Neural progenitor cell (in vitro differentiated cells): ENCODE measurements around the gene TMEM250. TPM values are rescaled to one million over a fixed set of nuclear protein-coding genes. Genes with fewer than 3 reads are reported as not detected.

Experiments
- DNase-seq: peaks from one replicate; pipeline ENCODE4 v3.0.0-alpha.2; 2016; ENCODE audit warnings: low spot score
- H2AFZ ChIP-seq: fragments of 200-600 bp; sonication (generic); replicated peaks from 2 replicates; pipeline ENCODE4 v1.6.1; 2016; ENCODE audit warnings: antibody characterized with exemption
- H3F3A ChIP-seq: fragments of 200-600 bp; sonication (generic); 2 replicates; pipeline ENCODE4 v1.6.1; 2016; ENCODE audit warnings: antibody characterized with exemption, low read depth
- H3K27ac ChIP-seq: fragments of 200-600 bp; sonication (generic); 2 replicates; pipeline ENCODE4 v1.5.1; 2016; ENCODE audit warnings: mild to moderate bottlenecking
- H3K27me3 ChIP-seq: fragments of 200-600 bp; sonication (generic); 2 replicates; pipeline ENCODE4 v1.6.1; 2016; ENCODE audit warnings: mild to moderate bottlenecking, moderate library complexity
- H3K36me3 ChIP-seq: fragments of 200-600 bp; sonication (generic); 2 replicates; pipeline ENCODE4 v1.5.1; 2016
- H3K4me1 ChIP-seq: fragments of 200-600 bp; sonication (generic); 2 replicates; pipeline ENCODE4 v1.6.1; 2016; ENCODE audit warnings: mixed run types
- H3K4me2 ChIP-seq: fragments of 200-600 bp; sonication (generic); 2 replicates; pipeline ENCODE4 v1.6.1; 2016
- H3K4me3 ChIP-seq: fragments of 200-600 bp; sonication (generic); 2 replicates; pipeline ENCODE4 v1.5.1; 2016
- H3K79me2 ChIP-seq: fragments of 200-600 bp; sonication (generic); 2 replicates; pipeline ENCODE4 v1.6.1; 2016; ENCODE audit warnings: low read depth
- H3K9ac ChIP-seq: fragments of 200-600 bp; sonication (generic); 2 replicates; pipeline ENCODE4 v1.6.1; 2016
- H3K9me3 ChIP-seq: fragments of 200-600 bp; sonication (generic); 2 replicates; pipeline ENCODE4 v1.5.1; 2016; ENCODE audit warnings: low read depth
- H4K20me1 ChIP-seq: fragments of 200-600 bp; sonication (generic); 2 replicates; pipeline ENCODE4 v1.6.1; 2016; ENCODE audit warnings: low read depth
- H3K27ac Mint-ChIP-seq: 3 replicates; pipeline ENCODE4 v1.8.0; 2021; ENCODE audit warnings: mixed read lengths
- H3K27me3 Mint-ChIP-seq: 2 replicates; pipeline ENCODE4 v1.8.0; 2022; ENCODE audit warnings: low read depth, mild to moderate bottlenecking, inconsistent platforms, moderate library complexity, mixed read lengths; ENCODE audit not compliant: insufficient read depth
- H3K36me3 Mint-ChIP-seq: 3 replicates; pipeline ENCODE4 v1.8.0; 2021; ENCODE audit warnings: mixed read lengths
- H3K4me1 Mint-ChIP-seq: 3 replicates; pipeline ENCODE4 v1.8.0; 2021; ENCODE audit warnings: mixed read lengths
- H3K4me3 Mint-ChIP-seq: 3 replicates; pipeline ENCODE4 v1.8.0; 2021; ENCODE audit warnings: mild to moderate bottlenecking, moderate library complexity, mixed read lengths
- H3K9me3 Mint-ChIP-seq: 3 replicates; pipeline ENCODE4 v1.8.0; 2020; ENCODE audit warnings: mixed read lengths
- CTCF ChIP-seq: fragments of 200-600 bp; sonication (generic); IDR thresholded peaks from 2 replicates; pipeline ENCODE4 v1.5.1; 2017; ENCODE audit warnings: antibody characterized with exemption, mild to moderate bottlenecking
- EZH2 ChIP-seq: fragments of 200-600 bp; sonication (generic); IDR thresholded peaks from 2 replicates; pipeline ENCODE4 v1.6.1; 2017; ENCODE audit warnings: antibody characterized with exemption, mild to moderate bottlenecking, moderate library complexity
- EZH2phosphoT487 ChIP-seq: fragments of 200-600 bp; sonication (generic); IDR thresholded peaks from 2 replicates; pipeline ENCODE4 v1.6.1; 2017; ENCODE audit warnings: antibody characterized with exemption
- total RNA-seq: library from RNA; depleted of rRNA; stranded (reverse); fragments of >200 nt; gene quantifications from 2 replicates; pipeline ENCODE4 v1.2.3, GENCODE V29; 2015; ENCODE audit warnings: low replicate concordance

The TMEM250 gene
- total RNA-seq, 1 donor from 2014 or later, result 16.3 TPM

DNA sequence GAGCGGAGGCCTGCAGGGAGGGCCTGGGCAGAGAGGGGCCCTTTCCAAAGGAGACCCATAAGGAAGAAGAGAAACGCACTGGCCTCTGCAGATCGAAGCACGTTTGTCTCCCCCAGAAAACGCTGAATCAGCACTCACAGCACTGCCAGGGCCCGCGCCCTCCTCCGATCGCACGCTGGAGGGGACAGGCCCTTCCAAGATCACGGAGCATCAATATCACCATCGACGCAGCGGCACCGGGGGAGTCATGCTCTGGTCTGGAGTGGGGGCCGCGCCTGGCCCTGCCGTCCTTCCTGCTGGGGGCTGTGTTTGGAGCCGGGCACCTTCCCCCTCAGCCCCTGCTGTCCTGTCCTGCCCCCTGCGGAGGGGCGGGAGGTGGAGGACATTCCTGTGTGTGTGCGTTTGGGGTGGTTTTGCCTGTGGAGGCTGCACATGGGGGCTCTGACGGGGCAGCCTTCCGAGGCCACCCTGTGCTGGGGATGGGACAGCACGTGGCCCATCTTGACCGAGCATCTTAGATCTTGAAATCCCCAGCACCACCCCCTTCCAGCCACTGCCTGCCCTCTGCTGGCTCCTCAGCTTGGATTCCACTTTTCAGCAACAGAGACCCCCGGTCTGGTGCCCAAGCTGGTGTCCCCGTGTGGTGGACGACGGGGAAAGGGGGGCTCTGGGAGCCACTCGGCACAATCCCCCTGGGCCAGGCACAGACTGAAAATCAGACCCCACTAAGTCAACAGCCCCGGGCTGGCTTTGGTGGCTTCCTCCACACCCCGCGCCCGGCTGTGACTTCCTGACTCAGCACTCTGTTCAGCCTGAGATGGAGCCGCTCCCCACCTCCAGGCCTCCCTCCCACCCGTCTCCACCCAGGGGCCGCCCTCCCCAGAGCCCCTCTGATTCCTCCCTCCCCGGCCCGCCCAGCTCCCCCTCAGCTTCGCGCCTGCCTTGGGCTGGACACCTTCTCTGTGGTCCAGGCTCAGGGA lies 8.3 kb downstream of the TMEM250 start:
- Histone ChIP-seq H3K4me3 (peak overlapping the region; percentile 40), H4K20me1 (no peaks in the 10 kb centered on the region), H3K4me1 (peaks cover 33% of the 10 kb centered on the region), H3K9ac (no peak overlapping the region), H3K27me3 (no peaks in the 10 kb centered on the region), H3K27ac (no peak overlapping the region), H3K36me3 (no peaks in the 10 kb centered on the region), H3K79me2 (no peaks in the 10 kb centered on the region), H3K4me2 (peak overlapping the region; percentile 71), H3F3A (peaks cover 42% of the 10 kb centered on the region), H2AFZ (peak overlapping the region; percentile 52), H3K9me3 (no peaks in the 10 kb centered on the region)
- Mint-ChIP-seq H3K36me3 (peaks cover 2% of the 10 kb centered on the region), H3K27ac (peak overlapping the region; percentile 79), H3K4me3 (peak overlapping the region; percentile 73), H3K4me1 (peaks cover 25% of the 10 kb centered on the region), H3K27me3 (peaks cover 8% of the 10 kb centered on the region), H3K9me3 (no peaks in the 10 kb centered on the region)
- DNase-seq, result peak; percentile 64
- TF ChIP-seq CTCF (peak; percentile 47), EZH2phosphoT487 (no peak)

DNA sequence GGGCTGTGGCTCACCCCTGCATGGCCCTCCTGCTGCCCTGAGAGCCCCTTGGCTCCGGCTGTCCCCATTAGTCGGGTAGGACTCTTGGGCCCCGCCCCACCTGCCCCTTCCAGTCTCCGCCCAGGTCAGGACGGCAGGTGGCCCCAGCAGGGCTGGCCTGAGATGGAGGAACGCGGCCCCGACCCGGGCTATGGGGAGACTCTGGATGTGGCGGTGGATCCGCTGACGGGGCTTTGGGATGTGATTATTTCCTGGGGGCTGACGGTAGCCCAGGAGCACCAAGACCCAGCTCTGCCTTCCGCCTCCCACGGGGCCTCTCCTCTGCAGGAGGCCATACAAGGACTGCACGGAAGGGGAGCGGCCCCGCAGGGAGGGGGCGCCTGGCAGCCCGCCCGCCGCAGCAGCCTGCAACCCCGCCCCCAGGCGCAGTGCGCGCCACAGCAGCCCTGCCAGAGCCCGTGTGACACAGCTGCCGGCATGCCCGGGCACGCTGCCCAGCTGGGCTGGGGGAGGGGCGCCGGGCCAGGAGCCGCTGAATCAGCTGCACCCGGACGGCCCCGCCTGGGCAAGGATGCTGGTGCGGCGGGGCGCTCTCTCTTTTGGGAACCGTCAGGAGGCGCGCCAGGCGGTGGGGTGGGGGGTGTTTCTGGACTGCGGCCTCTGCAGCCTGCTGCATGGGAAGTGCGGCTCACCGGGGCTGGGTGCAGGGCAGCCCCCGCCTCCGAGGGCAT lies 9.2 kb downstream of the TMEM250 start:
- Histone ChIP-seq H3K36me3 (no peaks in the 10 kb centered on the region), H3K27me3 (no peaks in the 10 kb centered on the region), H4K20me1 (no peaks in the 10 kb centered on the region), H3K9me3 (no peaks in the 10 kb centered on the region), H3K4me2 (peak overlapping the region; percentile 71), H3K4me1 (peaks cover 36% of the 10 kb centered on the region), H3K79me2 (no peaks in the 10 kb centered on the region), H3K9ac (no peak overlapping the region), H2AFZ (peak overlapping the region; percentile 52), H3K4me3 (peak overlapping the region; percentile 40), H3K27ac (no peak overlapping the region), H3F3A (peaks cover 42% of the 10 kb centered on the region)
- H3K9me3 Mint-ChIP-seq, result no peaks in the 10 kb centered on the region
- no peak for TF ChIP-seq CTCF
- TF ChIP-seq EZH2, result no peak
- no peak for TF ChIP-seq EZH2phosphoT487
- peaks cover 30% of the 10 kb centered on the region for H3K4me1 Mint-ChIP-seq
- H3K27ac Mint-ChIP-seq, result no peak overlapping the region
- H3K36me3 Mint-ChIP-seq, result no peaks in the 10 kb centered on the region
- H3K27me3 Mint-ChIP-seq, result peaks cover 9% of the 10 kb centered on the region
- DNase-seq, result peak; percentile 88
- H3K4me3 Mint-ChIP-seq, result peak overlapping the region; percentile 27

- TF ChIP-seq EZH2phosphoT487 (no peak), EZH2 (no peak), CTCF (no peak)
- Mint-ChIP-seq H3K27me3 (peaks cover 9% of the 10 kb centered on the region), H3K27ac (no peak overlapping the region), H3K4me1 (peaks cover 33% of the 10 kb centered on the region), H3K36me3 (no peaks in the 10 kb centered on the region), H3K4me3 (peak overlapping the region; percentile 35), H3K9me3 (no peaks in the 10 kb centered on the region)
- Histone ChIP-seq H3K9ac (no peak overlapping the region), H3K27ac (no peak overlapping the region), H3K9me3 (no peaks in the 10 kb centered on the region), H3K36me3 (no peaks in the 10 kb centered on the region), H4K20me1 (no peaks in the 10 kb centered on the region), H3K4me3 (peak overlapping the region; percentile 40), H3K4me1 (peaks cover 44% of the 10 kb centered on the region), H2AFZ (peak overlapping the region; percentile 52), H3K27me3 (no peaks in the 10 kb centered on the region), H3K79me2 (no peaks in the 10 kb centered on the region), H3K4me2 (peak overlapping the region; percentile 71), H3F3A (peaks cover 42% of the 10 kb centered on the region)
- no peak for DNase-seq
These were observed 9.9 kb downstream of the TMEM250 start for GRCh38 chr9:136108648-136109266.
